Right atrium auricular region (tissue), 2 donors: ENCODE data around the gene CPXM2. TPM values are rescaled to one million over a fixed set of nuclear protein-coding genes. Genes with fewer than 3 reads are reported as not detected.

Experiments used
- DNase-seq: peaks from one replicate; pipeline ENCODE4 v3.0.0-alpha.2; 2019; ENCODE audit warnings: low spot score
- H3K27ac ChIP-seq, 2 donors: fragments of 200-600 bp; sonication (generic); 1 replicate in 1 of 2; 2 replicates in 1 of 2; pipeline ENCODE4 v1.5.1; 2016 to 2019
- H3K27me3 ChIP-seq, 2 donors: fragments of 200-600 bp; sonication (generic); one replicate each; pipeline versions ENCODE4 v1.5.1 to v1.6.0; 2017 to 2019
- H3K36me3 ChIP-seq: fragments of 200-600 bp; sonication (generic); one replicate; pipeline ENCODE4 v1.5.1; 2016
- H3K4me1 ChIP-seq, 2 donors: fragments of 200-600 bp; sonication (generic); one replicate each; pipeline versions ENCODE4 v1.5.1 to v1.6.0; 2017 to 2019
- H3K4me3 ChIP-seq, 2 donors: fragments of 200-600 bp; sonication (generic); 1 replicate in 1 of 2; 2 replicates in 1 of 2; pipeline ENCODE4 v1.5.1; 2017 to 2019; ENCODE audit warnings: mild to moderate bottlenecking in 1 of 2, moderate library complexity in 1 of 2
- H3K9me3 ChIP-seq, 2 donors: fragments of 200-600 bp; sonication (generic); one replicate each; pipeline ENCODE4 v1.5.1; 2019
- CTCF ChIP-seq, 2 donors: fragments of 200-600 bp; sonication (generic); IDR thresholded peaks; one replicate each; pipeline ENCODE4 v1.5.1; 2019; ENCODE audit warnings: antibody characterized with exemption in 2 of 2
- total RNA-seq, 2 donors: library from RNA; depleted of rRNA; stranded (reverse); fragments of >200 nt; gene quantifications; one replicate each; pipeline ENCODE4 v1.1.0, GENCODE V29; 2016

CPXM2 gene
- total RNA-seq, 2 donors from 2014 or later = 8.3 to 8.5 TPM

- Histone ChIP-seq H3K27me3 (no peaks in the 10 kb centered on the region), H3K36me3 (no peaks in the 10 kb centered on the region), H3K27ac (no peak overlapping the region), H3K9me3 (no peaks in the 10 kb centered on the region), H3K4me1 (no peaks in the 10 kb centered on the region), H3K4me3 (no peak overlapping the region)
- DNase-seq = no peak
- no peak for TF ChIP-seq CTCF (IDR thresholded peaks at IDR 0.05)
These were observed 173.0 kb downstream of the CPXM2 start for GRCh38 chr10:123718544-123719060.

GRCh38 chr10:123717336-123717735, 174.3 kb downstream of the CPXM2 start:
- H3K36me3 ChIP-seq = no peaks in the 10 kb centered on the region

DNA sequence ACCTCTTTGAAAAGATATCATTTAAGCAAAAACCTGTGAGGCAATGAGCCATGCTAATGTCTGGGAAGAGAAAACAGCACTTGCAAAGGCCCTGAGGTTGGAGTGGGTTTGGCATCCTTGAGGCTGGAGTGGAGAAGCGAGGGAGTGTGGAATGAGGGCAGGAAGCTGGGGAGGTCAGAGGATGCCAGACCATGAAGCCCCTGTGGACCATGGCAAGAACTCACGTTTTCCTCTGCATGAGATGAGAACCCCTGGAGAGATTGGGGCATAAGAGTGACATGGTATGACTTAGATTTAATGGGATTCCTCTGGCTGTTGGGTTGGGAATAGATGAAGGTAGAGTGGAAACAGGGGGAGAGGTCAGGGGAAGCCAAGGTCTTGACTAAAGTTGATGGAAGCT, 176.1 kb downstream of the CPXM2 start:
- no peaks in the 10 kb centered on the region for H3K36me3 ChIP-seq
- peak; percentile 16 for DNase-seq
- H3K4me1 ChIP-seq = no peaks in the 10 kb centered on the region
- H3K27me3 ChIP-seq = no peaks in the 10 kb centered on the region
- no peaks in the 10 kb centered on the region for H3K9me3 ChIP-seq
- no peak overlapping the region for H3K27ac ChIP-seq
- H3K4me3 ChIP-seq = no peak overlapping the region
- no peak for TF ChIP-seq CTCF (IDR thresholded peaks at IDR 0.05)

More at GRCh38 chr10:123717336-123717735, 174.3 kb downstream of the CPXM2 start:
- no peak overlapping the region for H3K27ac ChIP-seq
- TF ChIP-seq CTCF (IDR thresholded peaks at IDR 0.05) = no peak
- no peaks in the 10 kb centered on the region for H3K4me1 ChIP-seq
- no peaks in the 10 kb centered on the region for H3K27me3 ChIP-seq
- no peak for DNase-seq
- no peak overlapping the region for H3K4me3 ChIP-seq
- no peaks in the 10 kb centered on the region for H3K9me3 ChIP-seq

DNA sequence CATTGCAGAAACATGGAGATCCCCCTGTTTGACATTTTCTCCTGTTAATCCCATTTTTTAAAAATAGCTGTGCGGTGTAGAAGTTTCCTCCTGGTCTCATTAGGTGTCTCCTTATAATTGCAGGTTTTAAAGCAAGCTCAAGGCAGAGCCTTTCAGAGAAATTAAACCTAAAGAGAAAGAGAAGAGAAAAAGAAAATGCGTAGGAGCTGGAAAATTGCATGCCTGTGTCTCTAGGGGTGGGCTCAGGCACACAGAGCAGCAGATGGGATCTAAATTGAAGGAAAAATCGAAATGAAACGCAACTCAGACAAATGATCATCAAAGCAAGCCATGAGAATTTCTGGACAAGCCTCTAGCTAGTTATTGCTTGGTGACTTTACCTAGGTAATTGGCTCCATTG, 185.4 kb downstream of the CPXM2 start:
- H3K27ac ChIP-seq = no peak overlapping the region
- no peaks in the 10 kb centered on the region for H3K9me3 ChIP-seq
- no peaks in the 10 kb centered on the region for H3K36me3 ChIP-seq
- DNase-seq = no peak
- no peak overlapping the region for H3K4me3 ChIP-seq
- H3K4me1 ChIP-seq = no peaks in the 10 kb centered on the region
- TF ChIP-seq CTCF (IDR thresholded peaks at IDR 0.05) = no peak
- H3K27me3 ChIP-seq = no peaks in the 10 kb centered on the region

- DNase-seq = no peak
- Histone ChIP-seq H3K27ac (no peak overlapping the region), H3K4me3 (no peak overlapping the region), H3K4me1 (no peaks in the 10 kb centered on the region), H3K36me3 (no peaks in the 10 kb centered on the region), H3K9me3 (no peaks in the 10 kb centered on the region), H3K27me3 (no peaks in the 10 kb centered on the region)
- TF ChIP-seq CTCF (IDR thresholded peaks at IDR 0.05) = no peak
These were observed 186.8 kb downstream of the CPXM2 start for GRCh38 chr10:123704812-123705211.

DNA sequence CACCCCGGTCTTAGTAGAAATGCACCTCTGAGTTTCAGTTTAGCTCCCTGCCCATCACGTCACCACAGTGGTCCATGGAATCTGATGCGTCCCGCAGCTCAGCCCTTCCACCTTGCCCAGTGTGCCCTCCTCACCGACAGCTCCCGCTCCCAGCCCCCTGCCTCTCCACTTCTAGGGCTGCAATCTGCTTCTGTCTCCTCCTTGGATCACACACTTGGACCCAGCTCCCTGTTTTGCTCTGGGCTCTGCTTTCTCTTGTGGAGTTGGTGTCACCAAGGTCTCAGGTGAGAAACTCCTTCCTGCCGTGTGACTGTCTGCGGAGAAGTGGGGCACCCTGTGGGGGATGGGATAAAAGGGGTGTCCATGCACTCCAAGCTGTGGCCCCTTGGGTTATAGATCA, 187.5 kb downstream of the CPXM2 start:
- no peaks in the 10 kb centered on the region for H3K9me3 ChIP-seq
- no peak for DNase-seq
- no peaks in the 10 kb centered on the region for H3K27me3 ChIP-seq
- H3K4me3 ChIP-seq = no peak overlapping the region
- TF ChIP-seq CTCF (IDR thresholded peaks at IDR 0.05) = no peak
- no peak overlapping the region for H3K27ac ChIP-seq
- H3K4me1 ChIP-seq = no peaks in the 10 kb centered on the region
- H3K36me3 ChIP-seq = no peaks in the 10 kb centered on the region
